ENCODE measurements around the gene ELMO1. TPM values are rescaled to one million over a fixed set of nuclear protein-coding genes. Genes with fewer than 3 reads are reported as not detected.

ELMO1 gene
- total and polyA plus RNA-seq, 11 donors, result 6.9 to 38.6 (median 14.7) TPM

DNA sequence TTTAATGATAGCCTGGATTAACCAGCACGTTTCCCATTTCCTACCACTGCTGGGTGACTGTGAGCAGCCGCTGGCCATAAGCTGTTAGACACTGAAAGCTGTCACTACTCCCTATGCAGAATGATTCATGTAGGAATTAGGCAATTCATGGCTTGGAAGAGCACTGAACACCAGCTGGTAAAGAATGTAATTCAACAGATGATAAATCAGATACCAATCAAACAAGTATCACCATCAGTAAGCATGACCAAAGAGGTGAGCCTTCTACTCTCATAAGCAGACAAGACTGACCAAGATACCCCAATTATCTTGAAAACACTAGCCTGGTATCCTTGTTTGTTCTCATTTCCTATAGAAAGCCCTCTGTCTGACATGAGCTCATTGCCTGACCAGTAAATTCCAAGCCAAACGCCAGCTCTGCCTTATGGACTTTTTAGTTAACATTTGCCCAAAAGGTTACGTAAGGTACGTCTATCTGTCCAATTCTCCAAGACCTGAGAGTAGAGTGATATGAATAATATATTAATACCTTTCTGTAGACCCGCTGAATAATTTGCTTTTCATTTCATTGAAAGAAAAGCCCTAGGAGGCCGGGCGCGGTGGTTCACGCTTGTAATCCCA is 127.7 kb downstream of the ELMO1 start:
- no peak for TF ChIP-seq CTCF (IDR thresholded peaks at IDR 0.05)
- no peak for TF ChIP-seq POLR2A (IDR thresholded peaks at IDR 0.05)
- no peak overlapping the region for H3K27ac ChIP-seq
- no peak overlapping the region for H3K4me3 ChIP-seq
- peaks cover 0 to 34% (median 0%) of the 10 kb centered on the region in 12 donors for H3K4me1 ChIP-seq
- WGBS, 4 donors, result 93 to 95% (median 94%) methylated on average over 10 of the region's 10 CpGs
- H3K36me3 ChIP-seq, result no peaks in the 10 kb centered on the region
- no peak for ATAC-seq
- H3K27me3 ChIP-seq, result no peaks in the 10 kb centered on the region
- no peaks in the 10 kb centered on the region for H3K9me3 ChIP-seq
- intact Hi-C loops (cut with DNase I), result no loop called here
- no peak for DNase-seq

DNA sequence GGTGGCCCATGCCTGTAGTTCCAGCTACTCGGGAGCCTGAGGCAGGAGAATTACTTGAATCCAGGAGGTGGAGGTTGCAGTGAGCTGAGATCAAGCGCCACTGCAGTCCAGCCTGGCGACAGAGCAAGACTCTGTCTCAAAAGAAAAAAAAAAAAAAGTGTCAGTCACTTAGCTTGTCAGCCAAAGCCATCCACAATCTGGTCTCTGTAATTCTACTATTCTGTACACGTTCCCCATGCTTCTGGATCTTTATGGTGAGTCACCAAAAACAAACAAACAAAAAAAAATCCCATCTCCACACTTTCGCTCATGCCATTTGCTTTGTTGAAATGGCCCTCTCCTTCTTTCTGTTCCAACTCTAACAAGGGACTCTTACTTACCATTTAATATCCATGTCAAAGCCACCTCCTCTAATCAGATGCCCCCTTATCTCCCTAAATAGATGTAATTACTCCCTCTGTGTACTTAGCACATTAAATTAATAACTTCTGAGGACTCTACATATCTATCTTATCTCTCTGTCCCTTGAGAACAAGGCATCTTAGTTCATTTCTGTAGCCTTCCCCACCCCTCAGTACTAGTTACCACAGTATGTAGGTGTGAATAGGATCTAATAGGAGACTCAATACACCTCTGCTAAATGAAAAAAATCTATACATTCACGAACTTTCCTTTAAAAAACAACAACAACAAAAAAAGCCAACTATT is 128.4 kb downstream of the ELMO1 start:
- Histone ChIP-seq H3K4me3 (no peak overlapping the region), H3K9me3 (no peaks in the 10 kb centered on the region), H3K27ac (no peak overlapping the region), H3K4me1 (peaks cover 0 to 40% (median 0%) of the 10 kb centered on the region in 12 donors), H3K36me3 (no peaks in the 10 kb centered on the region), H3K27me3 (no peaks in the 10 kb centered on the region)
- 78 to 82% (median 79%) methylated on average over 6 of the region's 6 CpGs for WGBS, 4 donors
- DNase-seq (no peak), ATAC-seq (no peak)
- no peak for TF ChIP-seq POLR2A (IDR thresholded peaks at IDR 0.05)
- no peak for TF ChIP-seq CTCF (IDR thresholded peaks at IDR 0.05)
- intact Hi-C loops (cut with DNase I), result no loop called here

DNA sequence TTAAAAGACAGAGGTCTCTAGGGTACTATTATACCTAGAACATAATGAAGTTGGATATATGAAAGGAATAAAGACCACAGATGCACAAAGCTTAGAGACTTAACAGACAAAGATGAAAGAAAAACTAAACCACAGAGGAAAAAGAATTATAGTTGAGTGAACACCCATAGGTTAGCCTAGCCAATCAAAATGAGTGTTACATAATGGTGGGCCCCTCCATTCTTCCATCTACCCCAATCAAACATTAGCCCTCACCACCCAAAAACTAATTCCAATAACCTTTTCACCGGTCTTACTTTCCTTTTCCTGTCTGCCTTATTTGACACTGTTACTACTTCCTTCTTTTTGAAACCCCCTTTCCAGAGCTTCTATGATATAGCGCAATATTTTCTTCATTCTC is 130.1 kb downstream of the ELMO1 start:
- intact Hi-C loops (cut with DNase I), result no loop called here
- Histone ChIP-seq H3K27me3 (no peaks in the 10 kb centered on the region), H3K36me3 (peaks cover 0 to 11% (median 0%) of the 10 kb centered on the region in 9 donors), H3K4me1 (peaks cover 0 to 49% (median 0%) of the 10 kb centered on the region in 12 donors), H3K9me3 (no peaks in the 10 kb centered on the region), H3K27ac (no peak overlapping the region), H3K4me3 (no peak overlapping the region)
- DNase-seq (no peak), ATAC-seq (no peak)
- 77 to 87% (median 83%) methylated on average over 2 of the region's 2 CpGs for WGBS, 4 donors
- TF ChIP-seq POLR2A (IDR thresholded peaks at IDR 0.05), result no peak
- no peak for TF ChIP-seq CTCF (IDR thresholded peaks at IDR 0.05)

All from heart left ventricle (tissue), 16 donors.